ENCODE data around the gene MYL2. TPM values are rescaled to one million over a fixed set of nuclear protein-coding genes. Genes with fewer than 3 reads are reported as not detected.

The MYL2 gene
- total RNA-seq, 4 donors from 2014 or later: not detected

DNA sequence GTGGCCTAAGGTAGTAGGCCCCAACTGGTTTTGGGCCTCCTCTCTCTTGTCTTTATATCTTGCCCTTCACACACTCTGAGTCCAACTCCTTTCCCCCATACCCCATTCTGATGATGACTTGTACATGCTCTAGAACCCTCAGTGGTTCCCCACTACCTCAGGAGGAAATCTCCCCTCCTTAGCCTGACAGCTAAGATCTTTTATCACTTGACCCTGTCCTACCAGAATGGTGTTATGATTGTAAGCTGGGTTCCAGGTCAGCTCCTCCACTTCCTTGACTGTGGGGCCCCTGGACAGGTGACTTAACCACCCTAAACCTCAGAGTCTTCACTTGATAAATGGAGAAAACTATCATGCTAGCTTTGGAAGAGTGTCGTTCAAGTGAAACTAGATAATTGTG is 9.4 kb upstream of the MYL2 start:
- no peak for ATAC-seq (ENCODE audit: low FRiP score)
- TF ChIP-seq, protein P1, sequence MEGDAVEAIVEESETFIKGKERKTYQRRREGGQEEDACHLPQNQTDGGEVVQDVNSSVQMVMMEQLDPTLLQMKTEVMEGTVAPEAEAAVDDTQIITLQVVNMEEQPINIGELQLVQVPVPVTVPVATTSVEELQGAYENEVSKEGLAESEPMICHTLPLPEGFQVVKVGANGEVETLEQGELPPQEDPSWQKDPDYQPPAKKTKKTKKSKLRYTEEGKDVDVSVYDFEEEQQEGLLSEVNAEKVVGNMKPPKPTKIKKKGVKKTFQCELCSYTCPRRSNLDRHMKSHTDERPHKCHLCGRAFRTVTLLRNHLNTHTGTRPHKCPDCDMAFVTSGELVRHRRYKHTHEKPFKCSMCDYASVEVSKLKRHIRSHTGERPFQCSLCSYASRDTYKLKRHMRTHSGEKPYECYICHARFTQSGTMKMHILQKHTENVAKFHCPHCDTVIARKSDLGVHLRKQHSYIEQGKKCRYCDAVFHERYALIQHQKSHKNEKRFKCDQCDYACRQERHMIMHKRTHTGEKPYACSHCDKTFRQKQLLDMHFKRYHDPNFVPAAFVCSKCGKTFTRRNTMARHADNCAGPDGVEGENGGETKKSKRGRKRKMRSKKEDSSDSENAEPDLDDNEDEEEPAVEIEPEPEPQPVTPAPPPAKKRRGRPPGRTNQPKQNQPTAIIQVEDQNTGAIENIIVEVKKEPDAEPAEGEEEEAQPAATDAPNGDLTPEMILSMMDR (IDR thresholded peaks at IDR 0.05): no peak

DNA sequence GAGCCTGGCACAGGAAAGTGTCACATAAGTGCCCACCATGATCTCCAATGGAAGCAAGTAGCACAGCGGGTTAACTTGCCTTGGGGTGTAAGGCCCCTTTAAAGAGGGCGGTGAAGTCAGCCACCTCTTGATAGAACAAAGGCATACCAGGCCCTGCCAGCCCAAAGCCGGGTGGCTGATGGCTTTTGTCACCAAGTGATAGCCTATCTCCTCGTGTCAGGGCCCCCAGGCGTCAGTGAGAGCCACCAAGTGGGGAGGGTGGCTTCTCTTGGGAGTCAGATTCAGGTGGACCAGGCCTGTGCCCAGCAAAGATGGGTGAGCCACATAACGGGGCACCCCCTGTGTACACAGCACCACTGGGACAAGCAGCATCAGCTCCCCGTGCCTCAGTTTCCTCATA is 8.3 kb upstream of the MYL2 start:
- no peak for ATAC-seq (ENCODE audit: low FRiP score)
- no peak for DNase-seq (ENCODE audit: low spot score)
- TF ChIP-seq, protein P1 (IDR thresholded peaks at IDR 0.05): no peak

More for the DNA sequence above, 9.4 kb upstream of the MYL2 start:
- no peak for DNase-seq (ENCODE audit: low spot score)

DNA sequence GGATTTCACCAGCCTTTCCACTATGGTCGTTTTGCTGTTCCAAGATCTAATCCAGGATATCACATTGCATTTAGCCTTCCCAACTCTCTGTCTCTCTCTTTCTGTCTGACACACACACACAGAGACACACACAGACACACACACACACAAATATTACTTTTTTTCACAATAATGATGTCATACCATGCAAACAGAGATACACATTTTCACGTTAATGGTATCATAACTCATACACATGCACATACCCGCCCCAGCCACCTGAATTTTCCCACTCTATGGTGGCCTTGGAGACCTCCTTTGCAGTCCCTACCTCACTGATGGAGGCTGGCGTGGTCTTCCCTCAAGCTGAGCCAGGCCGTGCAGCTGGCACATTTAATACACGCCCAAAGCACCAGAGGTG is 7.2 kb upstream of the MYL2 start:
- ATAC-seq (ENCODE audit: low FRiP score) (no peak), DNase-seq (ENCODE audit: low spot score) (no peak)
- TF ChIP-seq, protein P1 (IDR thresholded peaks at IDR 0.05): no peak

DNA sequence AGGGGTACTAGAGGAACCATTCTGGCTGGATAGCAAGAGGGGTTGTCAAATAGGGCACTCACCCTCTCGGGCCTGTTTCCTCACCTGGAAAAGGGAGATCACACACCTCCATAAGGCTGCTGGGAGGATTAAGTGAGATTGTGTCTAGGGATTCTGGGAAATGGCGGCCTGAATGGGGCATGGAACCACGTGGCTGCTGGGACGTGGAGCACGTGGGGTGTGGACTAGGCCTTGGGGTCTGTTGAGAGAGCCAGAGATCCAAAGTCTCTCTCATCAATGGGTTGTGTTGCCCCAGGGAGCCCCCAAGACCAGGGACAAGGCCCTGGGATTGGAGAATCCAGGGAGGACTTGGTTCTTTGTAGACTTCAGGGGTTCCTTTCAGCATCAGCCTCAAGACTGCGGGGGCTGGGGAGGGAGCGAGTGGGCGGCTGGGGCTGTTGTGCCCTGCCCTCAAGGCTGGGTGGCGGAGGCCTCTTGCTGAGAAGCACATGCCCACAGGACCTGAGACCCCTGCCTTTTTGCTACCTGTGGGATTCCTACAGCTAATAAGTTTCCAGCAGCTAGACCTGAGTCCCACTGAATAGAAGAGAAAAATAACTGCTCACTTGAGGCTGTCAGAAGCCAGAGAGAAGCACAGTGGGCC is 3.4 kb upstream of the MYL2 start:
- TF ChIP-seq, protein P1 (IDR thresholded peaks at IDR 0.05): no peak
- no peak for ATAC-seq (ENCODE audit: low FRiP score)
- DNase-seq (ENCODE audit: low spot score): no peak

DNA sequence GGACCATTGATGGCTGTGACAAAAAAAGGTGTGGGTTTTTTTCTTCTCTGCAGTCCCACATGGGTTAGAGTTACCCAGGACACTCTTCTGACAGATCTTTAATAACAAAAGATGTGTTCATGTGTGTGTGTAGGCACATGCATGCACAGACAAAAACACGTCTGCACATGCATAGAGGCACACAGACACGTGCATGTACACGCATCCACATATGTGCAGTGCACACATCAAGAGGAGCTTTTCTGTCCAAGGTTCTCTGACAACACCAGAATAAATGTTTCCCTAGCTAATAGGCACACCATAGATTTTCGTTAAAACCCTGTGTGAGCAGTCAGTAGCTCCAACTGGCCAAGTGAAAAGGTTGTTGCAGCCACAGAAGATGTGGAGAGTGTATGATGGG is 2.8 kb upstream of the MYL2 start:
- ATAC-seq (ENCODE audit: low FRiP score): no peak
- TF ChIP-seq, protein P1 (IDR thresholded peaks at IDR 0.05): no peak
- DNase-seq (ENCODE audit: low spot score): no peak

DNA sequence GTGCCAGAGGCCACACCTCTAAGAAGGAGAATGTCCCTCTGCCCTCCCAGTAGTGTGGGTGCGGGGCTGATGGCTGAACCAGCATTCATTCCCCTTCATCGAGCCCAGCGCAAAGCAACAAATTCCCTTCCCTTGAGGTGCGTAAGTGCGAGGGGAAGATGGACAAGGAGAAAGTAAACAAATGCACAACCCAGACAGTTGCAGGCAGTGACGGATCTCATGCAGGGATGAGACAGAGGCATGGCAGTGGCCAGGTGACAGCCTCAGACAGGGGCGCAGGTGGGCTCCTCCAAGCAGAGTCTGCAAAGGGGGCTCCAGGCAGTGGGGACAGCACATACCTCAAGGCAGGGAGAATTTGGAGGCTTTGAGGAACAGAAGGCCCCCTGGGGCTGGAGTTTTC is 2.3 kb upstream of the MYL2 start:
- ATAC-seq (ENCODE audit: low FRiP score) (no peak), DNase-seq (ENCODE audit: low spot score) (no peak)
- TF ChIP-seq, protein P1 (IDR thresholded peaks at IDR 0.05): no peak

DNA sequence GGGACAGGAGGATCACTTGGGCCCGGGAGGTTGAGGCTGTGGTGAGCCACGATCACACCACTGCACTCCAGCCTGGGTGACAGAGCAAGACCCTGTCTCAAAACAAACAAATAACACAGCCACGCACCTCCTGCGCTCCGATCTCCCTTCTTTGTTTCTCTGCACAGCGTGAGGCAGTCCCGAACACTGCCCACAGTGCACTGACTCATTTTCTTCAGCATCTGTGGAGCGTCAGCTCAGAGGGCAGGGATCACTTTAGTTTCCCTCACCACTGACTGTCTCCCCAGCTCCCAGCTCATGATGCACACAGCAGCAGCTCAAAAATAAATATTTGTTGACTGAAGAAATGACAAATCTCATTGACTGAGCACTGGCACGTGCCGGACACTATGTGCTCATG is 883 bp upstream of the MYL2 start:
- DNase-seq (ENCODE audit: low spot score) (no peak), ATAC-seq (ENCODE audit: low FRiP score) (no peak)
- TF ChIP-seq, protein P1 (IDR thresholded peaks at IDR 0.05): no peak

All from omental fat pad (tissue), 4 donors.